ENCODE data around the gene PTPRG.

PTPRG gene

GRCh38 chr3:62261121-62261520 lies 699.8 kb downstream of the PTPRG start:
- DNase-seq: no peak

DNA sequence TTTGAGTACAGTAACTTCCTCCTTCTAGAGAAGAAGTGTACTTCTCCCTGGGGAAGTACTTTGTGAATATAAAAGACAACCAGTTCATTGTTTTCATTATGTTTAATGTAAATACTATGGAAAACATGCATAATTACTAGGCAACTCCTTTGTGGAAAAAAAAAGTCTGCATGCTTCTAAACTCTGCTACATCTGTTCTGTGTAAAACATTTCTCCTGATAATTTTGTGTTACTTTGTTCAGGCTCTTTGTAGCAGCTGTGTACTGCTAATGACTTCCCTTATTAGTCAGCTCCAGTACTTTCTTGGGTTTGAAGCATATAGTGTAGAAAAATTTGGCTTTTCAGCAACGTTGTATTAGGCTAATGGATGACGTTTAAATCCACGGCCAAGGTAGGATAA lies 700.4 kb downstream of the PTPRG start:
- no peak for DNase-seq

GRCh38 chr3:62265528-62265927 lies 704.2 kb downstream of the PTPRG start:
- no peak for DNase-seq

DNA sequence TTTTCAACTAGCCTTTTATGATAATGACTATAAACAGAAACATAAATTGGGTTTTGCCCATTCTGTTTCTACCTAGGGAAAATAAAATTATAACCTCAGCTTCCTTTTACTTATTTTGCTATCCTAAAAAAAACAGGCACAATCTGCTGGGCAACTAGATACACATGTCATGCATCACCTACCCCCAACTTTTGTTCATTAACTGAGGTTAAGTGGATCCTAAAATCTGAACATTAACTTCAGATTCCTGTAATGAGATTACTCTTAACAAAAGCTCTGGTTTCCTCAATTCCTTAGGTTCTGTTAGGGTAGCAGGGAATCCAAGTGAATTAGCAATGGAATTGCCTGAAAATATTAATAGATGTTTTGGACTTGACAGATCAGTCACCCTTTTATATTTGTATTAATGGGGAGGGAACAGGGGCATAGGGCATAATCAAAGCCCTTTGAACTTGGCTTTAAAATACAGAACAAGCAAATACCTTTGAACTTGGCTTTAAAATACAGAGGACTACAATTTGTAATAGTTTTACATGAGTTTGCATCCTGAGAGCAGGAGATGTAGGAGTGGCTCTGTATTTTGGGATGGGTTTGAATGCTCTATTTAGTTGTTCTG lies 705.4 kb downstream of the PTPRG start:
- DNase-seq: no peak

DNA sequence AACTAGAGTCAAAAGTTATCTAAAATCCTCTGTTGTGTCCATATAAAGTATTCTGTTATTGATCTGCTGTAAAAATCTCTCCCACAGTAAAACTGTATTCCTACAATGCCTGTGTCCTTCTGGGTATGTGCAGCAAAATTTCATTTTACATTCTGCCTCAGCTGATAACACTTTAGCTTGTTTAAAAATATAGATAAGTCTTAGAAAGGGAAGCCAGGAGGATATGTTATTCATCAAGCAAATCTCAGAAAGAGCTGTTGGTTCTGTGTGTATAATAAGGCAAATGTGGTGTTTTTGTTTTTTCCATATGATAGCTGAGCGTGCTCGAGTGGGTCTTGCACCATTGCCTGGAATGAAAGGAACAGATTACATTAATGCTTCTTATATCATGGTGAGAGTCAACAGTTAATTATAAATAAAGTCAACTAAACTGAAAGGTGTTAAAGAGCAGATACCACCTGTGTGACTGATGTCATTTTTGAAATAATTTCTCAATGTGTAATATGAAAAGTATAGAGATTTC lies 715.3 kb downstream of the PTPRG start:
- DNase-seq: no peak

DNA sequence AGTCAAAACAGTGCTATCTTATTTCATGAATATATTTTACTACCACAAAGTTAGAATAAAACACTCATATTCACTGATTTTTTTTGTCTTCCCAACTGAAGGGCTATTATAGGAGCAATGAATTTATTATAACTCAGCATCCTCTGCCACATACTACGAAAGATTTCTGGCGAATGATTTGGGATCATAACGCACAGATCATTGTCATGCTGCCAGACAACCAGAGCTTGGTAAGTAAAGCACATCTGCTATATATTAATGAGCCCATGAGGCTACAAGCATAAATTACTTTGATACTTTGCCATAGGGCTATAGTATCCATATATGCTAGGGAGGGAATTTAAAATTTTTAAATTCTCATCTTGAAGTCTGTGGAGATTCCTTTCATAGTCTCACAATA lies 716.1 kb downstream of the PTPRG start:
- no peak for DNase-seq

DNA sequence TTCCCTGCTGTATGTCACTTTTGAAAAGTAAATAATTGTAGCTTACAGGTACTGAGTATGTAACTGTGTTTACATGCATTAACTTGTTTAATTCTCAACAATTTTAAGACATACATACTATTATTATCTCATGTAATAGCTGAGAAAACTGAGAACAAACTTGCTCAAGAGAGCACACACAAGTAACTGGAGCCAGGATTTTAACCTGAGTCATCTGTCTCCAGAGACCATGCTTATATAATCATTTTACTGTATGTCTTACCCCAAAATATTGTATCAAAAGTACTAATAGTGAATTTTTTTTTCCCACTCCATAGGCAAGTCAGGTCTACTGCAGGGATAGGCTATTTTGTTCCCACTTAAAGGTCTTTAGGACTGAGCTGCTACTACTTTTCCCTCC lies 716.6 kb downstream of the PTPRG start:
- no peak for DNase-seq

GRCh38 chr3:62281726-62282125 lies 720.4 kb downstream of the PTPRG start:
- no peak for DNase-seq

DNA sequence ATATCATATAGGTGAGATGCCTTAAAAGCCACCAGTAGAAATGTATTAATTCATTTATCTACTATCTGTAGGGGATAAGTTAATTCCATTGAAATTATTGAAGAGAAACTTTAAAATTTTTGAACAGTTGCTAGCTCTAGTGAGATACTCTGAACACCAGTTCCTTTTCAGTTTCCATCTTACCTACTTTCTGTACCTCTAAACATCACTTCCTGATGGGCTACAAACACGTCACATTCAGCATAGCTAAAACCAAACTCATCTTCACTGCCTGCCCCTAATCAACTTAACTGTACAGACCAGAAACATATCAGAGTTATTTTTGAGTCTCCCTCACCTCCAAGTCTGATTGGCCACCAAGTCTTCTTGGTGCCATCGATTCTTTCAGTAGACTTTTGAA lies 723.1 kb downstream of the PTPRG start:
- no peak for DNase-seq

DNA sequence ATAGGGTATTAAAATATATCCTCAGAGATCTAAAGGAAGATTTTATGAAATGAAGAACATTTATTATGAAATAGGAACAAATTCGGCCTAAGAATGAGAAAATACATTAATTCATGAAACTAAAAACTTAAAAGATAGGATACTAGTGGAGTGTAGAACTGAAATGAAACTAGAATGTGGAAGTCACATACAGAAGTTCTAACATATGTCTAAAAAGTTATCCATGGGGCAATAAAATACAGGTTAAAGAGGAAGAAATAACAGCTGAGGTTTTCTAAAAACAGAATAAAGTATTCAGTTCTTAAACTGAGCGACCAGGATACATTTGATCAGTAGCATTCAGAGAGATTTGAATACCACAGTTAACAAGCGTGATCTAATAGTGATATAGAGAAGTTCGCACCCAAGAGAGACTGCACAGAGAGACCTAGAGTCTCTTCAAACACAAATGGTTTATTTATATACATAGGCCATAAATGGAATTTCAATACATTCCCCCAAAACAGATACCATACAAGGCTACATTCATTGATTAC lies 726.1 kb downstream of the PTPRG start:
- no peak for DNase-seq

DNA sequence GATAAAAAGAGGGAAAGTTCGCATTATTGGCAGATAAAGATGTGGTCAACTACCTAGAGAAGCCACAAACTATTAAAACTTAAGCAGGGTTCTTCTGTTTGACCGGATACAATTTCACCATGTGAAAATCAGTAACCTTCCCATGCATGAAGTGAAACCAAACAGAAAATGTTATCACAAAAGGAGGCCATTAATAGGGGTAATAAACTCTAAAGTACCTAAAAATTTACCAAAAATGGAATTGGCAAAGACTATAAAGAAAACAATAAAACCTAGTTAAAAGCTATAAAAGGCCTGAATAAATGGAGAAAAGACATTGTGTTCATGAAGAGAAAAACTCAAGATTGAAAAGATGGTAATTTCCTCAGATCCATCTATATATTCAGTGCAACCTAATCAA lies 728.6 kb downstream of the PTPRG start:
- DNase-seq: no peak

DNA sequence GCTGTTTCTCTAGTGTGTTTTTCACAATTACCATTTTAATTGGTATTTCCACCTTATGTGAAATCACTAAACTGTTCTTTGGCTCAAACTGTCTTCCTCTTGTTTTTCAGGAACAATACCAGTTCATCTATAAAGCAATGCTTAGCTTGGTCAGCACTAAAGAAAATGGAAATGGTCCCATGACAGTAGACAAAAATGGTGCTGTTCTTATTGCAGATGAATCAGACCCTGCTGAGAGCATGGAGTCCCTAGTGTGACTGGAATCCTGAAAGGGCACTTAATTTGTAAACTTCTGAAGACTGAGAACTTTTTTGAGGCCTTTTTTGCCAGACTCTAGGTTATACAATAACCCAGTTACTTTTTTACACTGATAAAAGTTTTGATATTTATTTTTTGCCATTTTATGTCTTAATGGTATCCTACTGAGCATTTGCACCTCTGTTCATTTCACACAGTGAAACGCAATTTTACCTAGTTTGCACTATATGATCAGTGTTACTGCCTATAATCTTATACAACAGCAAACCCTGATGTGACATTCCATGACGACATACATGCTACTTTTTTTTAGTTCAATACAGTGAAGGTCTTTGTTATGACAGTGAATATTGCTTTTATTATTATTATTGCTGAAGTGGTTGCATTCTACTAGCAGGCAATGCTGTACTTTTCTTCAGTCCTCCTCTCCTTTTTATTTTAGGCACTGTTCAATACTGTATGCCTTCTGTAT lies 731.8 kb downstream of the PTPRG start:
- DNase-seq: no peak

- DNase-seq: no peak
Observed at GRCh38 chr3:62295571-62295970, 734.2 kb downstream of the PTPRG start.

GRCh38 chr3:62300617-62301016 lies 739.2 kb downstream of the PTPRG start:
- no peak for DNase-seq

DNA sequence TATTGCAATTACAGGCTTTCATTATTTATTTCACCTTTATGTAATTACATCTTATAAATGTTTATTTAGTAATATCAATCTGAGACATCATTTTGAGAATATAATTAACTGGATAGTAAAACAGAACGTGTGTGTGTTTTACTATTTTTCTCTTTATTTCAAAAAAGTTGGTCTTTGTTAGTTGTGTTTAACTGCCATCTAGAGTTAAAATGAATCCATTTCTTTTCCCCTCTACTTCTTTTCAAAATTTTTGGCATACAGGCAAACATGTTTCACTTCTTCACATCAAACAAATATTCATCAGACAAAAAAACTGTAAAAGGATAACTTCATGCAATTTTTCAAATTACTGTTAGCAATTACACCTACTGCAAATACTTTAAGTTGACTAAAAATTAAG lies 750.8 kb downstream of the PTPRG start:
- DNase-seq: no peak

- no peak for DNase-seq
Observed at GRCh38 chr3:62316525-62316924, 755.2 kb downstream of the PTPRG start.

DNA sequence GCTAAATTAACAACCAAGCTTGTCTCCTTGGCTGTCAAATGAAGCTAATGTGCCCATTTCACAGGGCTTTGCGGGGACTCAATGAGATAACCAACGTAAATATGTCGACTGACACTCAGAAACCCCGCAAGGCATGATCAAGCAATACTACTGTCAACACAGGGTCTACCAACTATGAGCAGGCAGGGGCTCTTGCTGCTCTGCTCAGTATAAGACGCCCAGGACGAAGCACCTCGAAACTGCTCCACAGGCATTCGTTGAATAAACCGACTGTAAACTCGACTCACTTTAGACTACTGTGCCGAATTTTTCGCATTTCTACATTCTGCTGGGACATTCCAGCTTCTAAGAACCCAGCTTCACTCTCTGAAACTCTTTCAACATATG lies 757.0 kb downstream of the PTPRG start:
- DNase-seq: no peak

DNA sequence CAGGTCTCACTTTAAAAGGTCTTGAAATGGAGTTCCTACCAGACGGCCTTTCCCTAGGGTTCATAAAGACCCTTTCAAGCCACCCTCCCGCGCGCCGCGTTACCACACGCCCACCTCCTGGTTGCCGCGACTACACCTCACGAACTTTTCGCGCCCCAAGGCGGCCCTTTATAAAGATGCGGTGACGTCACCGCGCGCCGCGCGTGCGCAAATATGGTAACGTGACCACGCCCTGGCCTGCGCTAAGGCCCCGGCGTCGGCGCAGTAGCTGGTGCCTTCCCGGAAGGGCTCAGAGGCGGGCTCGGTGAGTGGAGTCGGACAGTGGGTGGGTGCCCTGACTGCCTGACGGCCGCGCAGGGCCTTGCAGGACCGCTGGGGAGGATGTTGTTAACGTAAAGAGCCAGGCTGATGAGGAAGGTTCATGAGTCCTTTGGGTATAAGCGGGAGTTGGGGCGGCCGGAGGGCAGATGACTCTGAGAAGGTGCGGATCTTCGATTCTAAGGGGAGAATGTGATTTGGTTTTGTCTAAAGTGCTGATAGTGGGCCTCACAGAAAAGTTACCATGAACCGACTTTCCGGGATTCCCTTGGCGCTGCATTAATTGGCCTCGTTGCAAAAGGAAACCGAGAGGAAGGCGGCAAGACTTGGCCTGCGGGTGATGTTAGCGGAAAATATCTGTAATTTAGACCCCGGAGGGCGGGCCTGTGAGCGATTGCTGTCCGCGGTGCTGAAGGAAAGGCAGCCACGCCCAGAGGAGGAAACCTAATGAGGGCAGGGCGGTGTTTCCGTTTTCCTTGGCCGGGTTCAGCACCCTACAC lies 757.6 kb downstream of the PTPRG start:
- no peak for DNase-seq

GRCh38 chr3:62319570-62320243 lies 758.3 kb downstream of the PTPRG start:
- no peak for DNase-seq

GRCh38 chr3:62323241-62323640 lies 761.9 kb downstream of the PTPRG start:
- no peak for DNase-seq

DNA sequence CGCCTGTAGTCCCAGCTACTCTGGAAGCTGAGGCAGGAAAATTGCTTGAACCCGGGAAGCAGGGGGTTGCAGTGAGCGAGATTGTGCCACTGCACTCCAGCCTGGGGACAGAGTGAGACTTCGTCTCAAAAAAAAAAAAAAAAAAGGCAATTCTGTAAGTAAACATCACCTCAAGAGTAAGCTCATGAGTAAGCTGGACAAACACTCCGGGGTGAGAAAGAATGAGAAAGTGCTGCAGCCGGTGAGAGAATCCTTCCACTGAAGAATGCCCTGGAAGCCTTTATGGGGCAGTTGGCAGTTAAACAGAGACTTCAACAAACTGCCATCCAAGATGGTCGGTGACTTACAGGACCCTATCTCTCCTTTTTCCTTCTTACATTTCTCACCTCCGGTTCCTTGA lies 764.5 kb downstream of the PTPRG start:
- no peak for DNase-seq

DNA sequence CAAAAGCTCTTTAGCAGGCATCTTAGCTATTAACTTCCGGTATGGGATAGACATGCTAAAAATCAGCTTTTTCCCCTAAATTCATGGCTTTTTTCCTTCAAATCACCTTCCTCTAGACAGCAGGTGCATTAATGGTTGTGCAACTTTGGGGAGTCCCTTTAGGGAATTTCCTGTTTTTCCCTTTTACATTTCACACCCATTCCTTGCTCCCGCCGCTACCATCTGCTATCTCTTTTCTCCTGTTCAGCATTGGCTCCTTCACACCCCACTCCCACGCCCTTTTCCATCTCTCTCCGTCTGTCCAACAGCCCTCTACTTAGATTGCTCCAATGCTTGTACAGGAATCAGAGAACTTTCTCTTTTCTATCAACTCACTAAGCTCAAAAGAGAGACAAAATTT lies 768.6 kb downstream of the PTPRG start:
- DNase-seq: no peak

DNA sequence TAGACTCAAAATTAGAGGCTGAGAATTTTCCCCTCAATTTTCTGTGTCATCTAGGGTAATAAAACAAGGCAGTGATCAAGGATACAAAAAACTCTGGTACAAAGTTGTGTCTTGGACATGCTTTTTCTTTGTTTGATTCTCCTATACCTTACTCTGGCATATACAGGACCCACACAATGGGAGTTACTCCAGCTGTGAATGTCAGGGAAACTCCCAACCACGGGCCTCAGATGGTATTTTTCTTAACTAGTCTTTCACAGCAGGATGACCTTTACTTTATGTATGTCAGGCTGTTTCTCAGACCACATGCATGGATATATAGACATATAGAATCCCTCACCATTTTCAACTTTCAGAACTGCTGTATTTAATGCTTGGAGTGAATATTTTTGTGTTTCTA lies 770.6 kb downstream of the PTPRG start:
- no peak for DNase-seq
